Neural progenitor cell (in vitro differentiated cells): ENCODE measurements around the gene NEDD4L. TPM values are rescaled to one million over a fixed set of nuclear protein-coding genes. Genes with fewer than 3 reads are reported as not detected.

Source experiments
- DNase-seq: peaks from one replicate; pipeline ENCODE4 v3.0.0-alpha.2; 2016; ENCODE audit warnings: low spot score
- H2AFZ ChIP-seq: fragments of 200-600 bp; sonication (generic); replicated peaks from 2 replicates; pipeline ENCODE4 v1.6.1; 2016; ENCODE audit warnings: antibody characterized with exemption
- H3F3A ChIP-seq: fragments of 200-600 bp; sonication (generic); 2 replicates; pipeline ENCODE4 v1.6.1; 2016; ENCODE audit warnings: antibody characterized with exemption, low read depth
- H3K27ac ChIP-seq: fragments of 200-600 bp; sonication (generic); 2 replicates; pipeline ENCODE4 v1.5.1; 2016; ENCODE audit warnings: mild to moderate bottlenecking
- H3K27me3 ChIP-seq: fragments of 200-600 bp; sonication (generic); 2 replicates; pipeline ENCODE4 v1.6.1; 2016; ENCODE audit warnings: mild to moderate bottlenecking, moderate library complexity
- H3K36me3 ChIP-seq: fragments of 200-600 bp; sonication (generic); 2 replicates; pipeline ENCODE4 v1.5.1; 2016
- H3K4me1 ChIP-seq: fragments of 200-600 bp; sonication (generic); 2 replicates; pipeline ENCODE4 v1.6.1; 2016; ENCODE audit warnings: mixed run types
- H3K4me2 ChIP-seq: fragments of 200-600 bp; sonication (generic); 2 replicates; pipeline ENCODE4 v1.6.1; 2016
- H3K4me3 ChIP-seq: fragments of 200-600 bp; sonication (generic); 2 replicates; pipeline ENCODE4 v1.5.1; 2016
- H3K79me2 ChIP-seq: fragments of 200-600 bp; sonication (generic); 2 replicates; pipeline ENCODE4 v1.6.1; 2016; ENCODE audit warnings: low read depth
- H3K9ac ChIP-seq: fragments of 200-600 bp; sonication (generic); 2 replicates; pipeline ENCODE4 v1.6.1; 2016
- H3K9me3 ChIP-seq: fragments of 200-600 bp; sonication (generic); 2 replicates; pipeline ENCODE4 v1.5.1; 2016; ENCODE audit warnings: low read depth
- H4K20me1 ChIP-seq: fragments of 200-600 bp; sonication (generic); 2 replicates; pipeline ENCODE4 v1.6.1; 2016; ENCODE audit warnings: low read depth
- H3K27ac Mint-ChIP-seq: 3 replicates; pipeline ENCODE4 v1.8.0; 2021; ENCODE audit warnings: mixed read lengths
- H3K27me3 Mint-ChIP-seq: 2 replicates; pipeline ENCODE4 v1.8.0; 2022; ENCODE audit warnings: low read depth, mild to moderate bottlenecking, inconsistent platforms, moderate library complexity, mixed read lengths; ENCODE audit not compliant: insufficient read depth
- H3K36me3 Mint-ChIP-seq: 3 replicates; pipeline ENCODE4 v1.8.0; 2021; ENCODE audit warnings: mixed read lengths
- H3K4me1 Mint-ChIP-seq: 3 replicates; pipeline ENCODE4 v1.8.0; 2021; ENCODE audit warnings: mixed read lengths
- H3K4me3 Mint-ChIP-seq: 3 replicates; pipeline ENCODE4 v1.8.0; 2021; ENCODE audit warnings: mild to moderate bottlenecking, moderate library complexity, mixed read lengths
- H3K9me3 Mint-ChIP-seq: 3 replicates; pipeline ENCODE4 v1.8.0; 2020; ENCODE audit warnings: mixed read lengths
- CTCF ChIP-seq: fragments of 200-600 bp; sonication (generic); IDR thresholded peaks from 2 replicates; pipeline ENCODE4 v1.5.1; 2017; ENCODE audit warnings: antibody characterized with exemption, mild to moderate bottlenecking
- EZH2 ChIP-seq: fragments of 200-600 bp; sonication (generic); IDR thresholded peaks from 2 replicates; pipeline ENCODE4 v1.6.1; 2017; ENCODE audit warnings: antibody characterized with exemption, mild to moderate bottlenecking, moderate library complexity
- EZH2phosphoT487 ChIP-seq: fragments of 200-600 bp; sonication (generic); IDR thresholded peaks from 2 replicates; pipeline ENCODE4 v1.6.1; 2017; ENCODE audit warnings: antibody characterized with exemption
- total RNA-seq: library from RNA; depleted of rRNA; stranded (reverse); fragments of >200 nt; gene quantifications from 2 replicates; pipeline ENCODE4 v1.2.3, GENCODE V29; 2015; ENCODE audit warnings: low replicate concordance

The NEDD4L gene
- total RNA-seq, 1 donor from 2014 or later, result 55.5 TPM

DNA sequence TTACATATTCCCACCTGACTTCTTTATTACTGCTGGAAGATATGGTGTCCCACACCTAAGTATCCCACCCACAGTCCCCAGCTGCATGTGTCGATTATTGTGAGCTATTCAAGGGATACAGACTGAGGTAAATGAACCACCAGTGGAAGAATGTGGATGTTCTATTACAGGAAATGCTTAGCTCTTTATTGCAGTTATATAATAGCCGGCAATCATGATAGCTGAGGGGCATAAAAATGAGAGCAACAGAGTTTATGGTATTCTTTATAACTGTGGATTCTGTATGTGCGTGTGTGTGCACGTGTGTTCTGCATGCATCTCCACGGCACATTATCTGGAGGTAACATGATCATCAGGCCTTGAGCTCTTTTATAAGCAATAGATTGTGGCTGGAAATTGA, 198.9 kb downstream of the NEDD4L start:
- Histone ChIP-seq H3K4me3 (no peak overlapping the region), H3K27ac (no peak overlapping the region), H3K4me1 (peaks cover 17% of the 10 kb centered on the region), H3K36me3 (no peaks in the 10 kb centered on the region), H3K9ac (no peak overlapping the region), H4K20me1 (peaks cover 11% of the 10 kb centered on the region), H3F3A (peaks cover 5% of the 10 kb centered on the region), H2AFZ (no peak overlapping the region), H3K4me2 (no peak overlapping the region), H3K79me2 (no peaks in the 10 kb centered on the region), H3K9me3 (no peaks in the 10 kb centered on the region), H3K27me3 (no peaks in the 10 kb centered on the region)
- TF ChIP-seq EZH2 (no peak), EZH2phosphoT487 (no peak), CTCF (no peak)
- H3K4me1 Mint-ChIP-seq, result peaks cover 36% of the 10 kb centered on the region
- peaks cover 3% of the 10 kb centered on the region for H3K27me3 Mint-ChIP-seq
- H3K36me3 Mint-ChIP-seq, result no peaks in the 10 kb centered on the region
- no peak for DNase-seq
- H3K27ac Mint-ChIP-seq, result peak overlapping the region; percentile 16
- no peak overlapping the region for H3K4me3 Mint-ChIP-seq
- H3K9me3 Mint-ChIP-seq, result no peaks in the 10 kb centered on the region

DNA sequence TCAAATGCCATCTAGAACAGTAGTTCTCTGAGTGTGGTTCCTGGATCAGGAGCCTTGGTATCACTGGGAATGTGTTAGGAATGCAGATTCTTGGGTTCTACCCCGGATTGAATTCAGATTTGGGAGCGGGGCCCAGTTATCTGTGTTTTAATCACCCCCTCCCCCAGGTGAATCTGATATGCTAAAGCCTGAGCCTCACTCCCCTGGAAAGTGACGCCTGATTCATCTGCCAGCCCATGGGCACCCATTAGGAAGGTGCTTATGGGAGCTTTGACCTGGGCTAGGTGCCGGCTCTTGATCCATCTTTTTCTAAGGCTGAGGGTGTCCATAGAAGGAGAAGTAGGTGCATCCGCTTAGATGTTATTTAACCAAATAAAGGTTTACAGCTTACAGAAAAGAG, 199.4 kb downstream of the NEDD4L start:
- peaks cover 19% of the 10 kb centered on the region for H3K4me1 ChIP-seq
- H3K4me2 ChIP-seq, result no peak overlapping the region

GRCh38 chr18:58247363-58247834, 203.4 kb downstream of the NEDD4L start:
- Histone ChIP-seq H3K4me2 (peak overlapping the region; percentile 62), H3K27ac (no peak overlapping the region), H3K27me3 (no peaks in the 10 kb centered on the region), H3K9ac (no peak overlapping the region), H2AFZ (peak overlapping the region; percentile 32), H3K4me1 (peaks cover 15% of the 10 kb centered on the region), H3K4me3 (peak overlapping the region; percentile 18), H3F3A (peaks cover 5% of the 10 kb centered on the region), H3K9me3 (no peaks in the 10 kb centered on the region), H3K79me2 (no peaks in the 10 kb centered on the region), H3K36me3 (no peaks in the 10 kb centered on the region), H4K20me1 (no peaks in the 10 kb centered on the region)
- Mint-ChIP-seq H3K36me3 (no peaks in the 10 kb centered on the region), H3K27me3 (no peaks in the 10 kb centered on the region), H3K4me1 (peaks cover 11% of the 10 kb centered on the region), H3K4me3 (peak overlapping the region; percentile 61), H3K27ac (peak overlapping the region; percentile 76), H3K9me3 (no peaks in the 10 kb centered on the region)
- no peak for TF ChIP-seq EZH2phosphoT487
- TF ChIP-seq CTCF, result no peak
- TF ChIP-seq EZH2, result no peak
- DNase-seq, result peak; percentile 66

More for the DNA sequence above, 199.4 kb downstream of the NEDD4L start:
- no peaks in the 10 kb centered on the region for H3K27me3 ChIP-seq
- H3K27ac Mint-ChIP-seq, result no peak overlapping the region
- H4K20me1 ChIP-seq, result peaks cover 11% of the 10 kb centered on the region
- no peak overlapping the region for H3K27ac ChIP-seq
- TF ChIP-seq EZH2 (no peak), EZH2phosphoT487 (no peak), CTCF (no peak)
- no peaks in the 10 kb centered on the region for H3K79me2 ChIP-seq
- H3K4me1 Mint-ChIP-seq, result peaks cover 37% of the 10 kb centered on the region
- H3K36me3 Mint-ChIP-seq, result no peaks in the 10 kb centered on the region
- H3K9ac ChIP-seq, result no peak overlapping the region
- no peaks in the 10 kb centered on the region for H3K9me3 ChIP-seq
- H3K4me3 ChIP-seq, result no peak overlapping the region
- H3K36me3 ChIP-seq, result no peaks in the 10 kb centered on the region
- no peak overlapping the region for H2AFZ ChIP-seq
- no peaks in the 10 kb centered on the region for H3K9me3 Mint-ChIP-seq
- H3K27me3 Mint-ChIP-seq, result peaks cover 3% of the 10 kb centered on the region
- no peak for DNase-seq
- H3F3A ChIP-seq, result peaks cover 5% of the 10 kb centered on the region
- H3K4me3 Mint-ChIP-seq, result no peak overlapping the region
